ENCODE measurements around the gene ALCAM.

DNA sequence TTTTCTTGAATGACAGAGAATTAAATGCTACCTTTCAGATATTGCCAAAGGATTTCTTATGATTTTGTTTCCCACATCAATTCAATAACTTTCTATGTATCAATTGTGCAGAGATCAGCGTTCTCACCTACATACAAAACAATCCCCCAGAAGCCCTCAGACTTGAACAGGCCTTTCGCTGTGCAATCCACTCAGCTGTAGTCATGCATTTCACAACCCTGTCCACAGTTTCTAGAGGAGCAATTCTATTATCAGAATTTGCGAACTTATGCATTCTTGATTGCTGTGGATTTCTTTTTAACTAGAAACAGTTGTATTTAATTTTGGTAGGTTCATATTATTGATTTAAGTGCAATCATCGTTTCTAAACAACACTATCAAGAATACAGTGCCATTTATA, 13.7 kb upstream of the ALCAM start:
- no peak for TF ChIP-seq POLR2A (IDR thresholded peaks at IDR 0.05)
- TF ChIP-seq, protein P1, sequence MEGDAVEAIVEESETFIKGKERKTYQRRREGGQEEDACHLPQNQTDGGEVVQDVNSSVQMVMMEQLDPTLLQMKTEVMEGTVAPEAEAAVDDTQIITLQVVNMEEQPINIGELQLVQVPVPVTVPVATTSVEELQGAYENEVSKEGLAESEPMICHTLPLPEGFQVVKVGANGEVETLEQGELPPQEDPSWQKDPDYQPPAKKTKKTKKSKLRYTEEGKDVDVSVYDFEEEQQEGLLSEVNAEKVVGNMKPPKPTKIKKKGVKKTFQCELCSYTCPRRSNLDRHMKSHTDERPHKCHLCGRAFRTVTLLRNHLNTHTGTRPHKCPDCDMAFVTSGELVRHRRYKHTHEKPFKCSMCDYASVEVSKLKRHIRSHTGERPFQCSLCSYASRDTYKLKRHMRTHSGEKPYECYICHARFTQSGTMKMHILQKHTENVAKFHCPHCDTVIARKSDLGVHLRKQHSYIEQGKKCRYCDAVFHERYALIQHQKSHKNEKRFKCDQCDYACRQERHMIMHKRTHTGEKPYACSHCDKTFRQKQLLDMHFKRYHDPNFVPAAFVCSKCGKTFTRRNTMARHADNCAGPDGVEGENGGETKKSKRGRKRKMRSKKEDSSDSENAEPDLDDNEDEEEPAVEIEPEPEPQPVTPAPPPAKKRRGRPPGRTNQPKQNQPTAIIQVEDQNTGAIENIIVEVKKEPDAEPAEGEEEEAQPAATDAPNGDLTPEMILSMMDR (IDR thresholded peaks at IDR 0.05), result no peak
- TF ChIP-seq POLR2AphosphoS5 (IDR thresholded peaks at IDR 0.05), result no peak
